A549 treated with Mapracorat at 1 μM for 4 hours (cell line): ENCODE results near the gene TCL1B. TPM values are rescaled to one million over a fixed set of nuclear protein-coding genes. Genes with fewer than 3 reads are reported as not detected.

Experiments used
- total RNA-seq: library from RNA; stranded (reverse); fragments of 200-300 nt; extraction: Qiagen RNA extraction; gene quantifications from 5 replicates; pipeline ENCODE4 v1.2.3, GENCODE V29; 2022

TCL1B gene
- total RNA-seq = not detected in 5 replicates

GRCh38 chr14:95685978-95686922 lies at the start of gene TCL1B:
Gene TCL1B, plus strand, starts transcription at chr14:95686426. Its CDS starts 42 bp downstream, at chr14:95686468.

GRCh38 chr14:95713596-95714371 lies 27.6 kb downstream of the TCL1B start, which contains the start of gene TCL1A:
Gene TCL1A, minus strand, starts transcription at chr14:95714125. Its CDS starts 59 bp downstream, at chr14:95714066.

Other genes starting within 250 kb of the TCL1B start
- 0.29 to 0.58 TPM (median 0.38 TPM) in 5 replicates for gene SYNE3, start 169.8 kb upstream of the TCL1B start, total RNA-seq
- gene GLRX5, start 151.4 kb upstream of the TCL1B start, total RNA-seq = 52.4 to 74.8 TPM (median 70.2 TPM) in 5 replicates
- not detected in 5 replicates for gene TCL1A, start 27.7 kb downstream of the TCL1B start, total RNA-seq
- not detected in 5 replicates for gene TUNAR, start 190.4 kb downstream of the TCL1B start, total RNA-seq